Activated T-cell treated with anti-CD3 and anti-CD28 coated beads for 4 hours (primary cell): Measurements from ENCODE around the gene NFATC1.
"Not testable (repeated sequence)": the region's sequence is repeated elsewhere in the genome, so short reads cannot be mapped to it uniquely, and the experiment has no call there.

ENCODE experiments used
- DNase-seq: peaks from one replicate; pipeline ENCODE4 v3.0.0-alpha.2; 2020

NFATC1 gene

DNA sequence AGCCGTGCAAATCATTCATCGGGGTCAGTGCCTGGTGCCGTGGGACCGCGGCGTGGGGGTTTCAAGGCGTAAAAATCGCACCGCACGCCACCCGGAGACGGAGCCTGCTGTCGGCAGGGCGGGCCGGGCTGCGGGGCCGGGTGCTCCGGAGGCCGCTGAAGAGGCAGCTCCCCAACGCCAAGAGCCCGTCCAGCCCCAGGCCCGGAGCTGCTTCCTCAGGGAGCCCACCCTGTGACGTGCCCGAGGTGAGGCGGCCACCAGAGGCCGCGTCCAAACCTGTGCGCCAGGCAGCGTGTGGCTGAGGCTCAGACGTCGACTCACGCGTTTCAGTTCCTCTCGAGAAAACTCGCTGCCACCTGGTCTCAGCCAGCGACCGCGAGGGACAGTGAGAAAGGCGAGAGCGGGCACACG is 98.1 kb downstream of the NFATC1 start:
- DNase-seq: no peak

DNA sequence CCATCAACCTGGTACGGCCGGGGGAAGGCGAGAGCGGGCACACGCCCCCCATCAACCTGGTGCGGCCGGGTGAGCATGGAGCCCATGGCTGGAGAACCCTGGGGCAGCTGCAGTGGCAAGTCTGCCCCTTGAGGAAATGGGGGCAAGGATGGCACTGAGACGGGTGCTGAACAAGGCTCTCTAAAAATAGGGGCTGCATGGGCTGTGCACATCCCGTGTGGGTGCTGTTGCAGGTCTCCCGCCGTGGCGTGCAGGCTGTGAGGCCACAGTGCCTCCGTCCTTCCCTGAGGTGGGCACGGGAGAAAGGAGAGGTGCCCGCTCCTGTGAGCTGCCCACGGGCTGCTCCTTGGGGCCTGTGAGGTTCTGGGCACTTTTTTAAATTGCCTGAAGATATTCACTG is 99.2 kb downstream of the NFATC1 start:
- no peak for DNase-seq

DNA sequence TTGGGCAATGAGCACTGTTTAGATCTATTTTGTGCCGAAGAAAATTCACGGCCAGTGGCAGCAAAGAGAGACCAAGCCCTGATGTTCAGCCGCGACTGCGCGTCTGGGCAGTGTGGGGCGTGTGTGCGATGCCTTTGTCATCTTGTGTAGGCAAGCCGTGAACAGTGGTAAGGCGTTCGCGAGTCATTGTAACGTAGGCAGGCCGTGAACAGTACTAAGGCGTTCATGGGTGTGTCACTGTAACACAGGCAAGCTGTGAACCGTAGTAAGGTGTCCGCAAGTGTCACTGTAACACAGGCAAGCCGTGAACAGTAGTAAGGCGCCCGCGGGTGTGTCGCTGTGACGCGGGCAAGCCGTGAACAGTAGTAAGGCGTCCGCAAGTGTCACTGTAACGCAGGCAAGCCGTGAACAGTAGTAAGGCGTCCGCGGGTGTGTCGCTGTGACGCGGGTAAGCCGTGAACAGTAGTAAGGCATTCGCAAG is 99.9 kb downstream of the NFATC1 start:
- DNase-seq: no peak

DNA sequence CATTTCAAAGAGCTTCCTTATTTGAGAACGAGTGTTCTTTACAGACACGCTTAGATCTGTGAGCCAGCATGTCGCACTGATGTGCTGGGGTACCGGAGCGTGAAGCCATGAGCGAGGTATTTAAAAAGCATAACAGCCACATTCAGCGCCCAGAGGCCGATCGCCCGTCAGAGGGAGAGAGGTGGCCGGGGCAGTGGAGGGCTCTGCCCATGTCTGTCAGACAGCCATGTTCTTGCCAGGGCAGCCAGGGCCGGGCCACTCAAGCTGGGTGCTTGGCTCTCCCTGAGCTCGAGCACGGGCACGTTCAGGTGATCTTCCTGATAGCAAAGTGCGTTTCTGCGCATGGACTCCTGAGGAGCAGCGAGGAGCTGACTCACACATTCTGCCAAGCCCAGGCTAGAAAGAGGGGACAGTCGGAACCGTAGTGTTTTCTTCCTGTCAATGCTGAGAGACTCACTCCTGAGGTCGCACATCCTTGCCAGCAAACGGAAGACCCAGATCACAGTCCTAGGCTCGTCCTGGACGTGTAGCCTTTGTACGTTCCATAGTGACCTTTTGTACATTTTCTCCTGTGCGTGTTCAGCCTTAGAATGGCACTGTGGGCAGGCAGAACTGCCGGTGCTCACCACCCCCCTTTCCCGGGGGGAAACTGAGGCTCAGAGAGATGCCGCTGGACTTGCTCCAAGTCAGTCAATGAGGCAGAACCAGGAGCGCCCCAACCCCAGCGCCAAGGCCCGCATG is 100.7 kb downstream of the NFATC1 start:
- no peak for DNase-seq

DNA sequence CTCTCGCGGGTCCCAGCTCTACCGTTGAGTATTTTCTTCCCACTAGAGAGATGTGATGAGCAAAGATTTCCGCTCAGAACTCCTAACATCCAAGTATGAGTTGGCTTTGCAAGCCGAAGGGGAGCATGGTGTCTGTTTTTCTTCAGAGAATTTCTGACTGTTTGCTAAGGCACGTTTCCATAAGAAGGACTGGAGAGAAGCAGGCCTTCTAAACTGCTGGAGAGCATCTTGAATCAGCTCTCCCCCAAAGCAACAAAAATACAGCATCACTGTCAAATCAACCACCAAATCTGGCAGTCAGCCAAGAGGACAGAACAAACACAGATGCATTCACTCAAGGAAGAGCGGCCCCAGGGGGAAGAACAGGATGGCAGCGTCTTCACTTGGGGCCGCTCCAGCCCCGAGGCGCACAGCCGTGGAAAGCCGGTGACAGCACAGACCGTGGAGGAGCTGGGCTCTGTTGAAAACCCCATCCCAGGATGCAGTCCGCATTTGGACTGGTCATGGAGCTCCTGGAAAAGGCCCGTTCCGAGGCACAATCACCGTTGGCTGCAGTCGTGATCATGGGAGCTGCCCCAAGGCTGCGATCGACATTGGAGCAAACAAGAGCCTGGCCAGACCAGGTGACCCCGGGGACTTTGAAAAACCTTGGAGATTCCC is 101.4 kb downstream of the NFATC1 start:
- DNase-seq: no peak

DNA sequence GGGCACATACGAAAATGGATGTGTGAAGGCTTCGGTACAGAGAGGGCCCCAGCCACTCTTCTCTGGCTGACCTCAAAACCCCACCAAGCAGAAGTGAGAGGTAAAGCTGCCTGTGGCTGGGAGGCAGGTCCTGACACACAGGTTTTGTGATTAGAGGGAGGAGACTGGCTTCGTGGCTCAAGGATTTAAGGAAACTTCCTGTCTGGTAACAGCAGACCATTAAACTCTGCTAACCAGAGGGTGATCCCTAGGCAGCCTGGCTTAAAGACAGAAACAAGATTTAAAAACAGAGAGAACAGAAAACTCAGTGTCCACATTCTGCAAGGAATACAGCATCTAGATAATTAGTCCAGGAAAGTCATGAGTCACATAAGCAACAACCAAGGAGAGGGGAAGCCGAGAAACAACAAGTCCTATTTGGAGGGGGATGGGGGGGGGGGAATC is 101.9 kb downstream of the NFATC1 start:
- no peak for DNase-seq

DNA sequence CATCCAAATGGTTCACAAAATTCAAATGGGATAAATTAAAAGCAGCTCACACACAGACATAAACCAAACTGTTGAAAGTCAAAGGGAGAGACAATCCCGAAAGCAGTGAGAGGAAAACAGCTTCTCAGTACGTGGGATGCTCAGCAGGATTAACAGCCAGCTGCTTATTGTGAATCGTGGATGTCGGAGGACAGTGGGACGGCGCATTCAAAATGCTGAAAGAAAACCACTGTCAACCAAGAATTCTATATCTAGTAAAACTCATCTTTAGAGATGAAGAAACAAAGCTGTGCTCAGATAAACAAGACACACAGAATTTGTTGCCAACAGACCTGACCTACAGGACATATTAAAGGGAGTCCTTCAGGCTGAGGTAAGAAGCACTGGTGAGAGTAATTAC is 102.9 kb downstream of the NFATC1 start:
- DNase-seq: no peak

DNA sequence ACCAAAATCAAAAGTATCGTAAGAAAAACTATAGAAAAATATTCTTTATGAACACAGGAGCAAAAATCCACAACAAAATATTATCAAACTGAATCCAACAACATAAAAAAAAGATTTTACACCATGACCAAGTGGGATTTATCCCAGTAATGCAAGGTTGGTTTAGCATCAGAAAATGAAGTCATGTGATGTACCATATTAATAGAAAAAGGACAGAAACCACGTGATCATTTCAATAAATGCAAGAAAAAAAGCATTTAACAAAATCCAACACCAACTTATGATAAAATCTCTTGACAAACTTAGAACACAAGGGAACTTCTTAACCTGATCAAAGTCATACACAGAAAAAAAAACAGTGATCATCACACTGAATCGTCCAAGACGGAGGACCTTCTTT is 105.3 kb downstream of the NFATC1 start:
- no peak for DNase-seq

DNA sequence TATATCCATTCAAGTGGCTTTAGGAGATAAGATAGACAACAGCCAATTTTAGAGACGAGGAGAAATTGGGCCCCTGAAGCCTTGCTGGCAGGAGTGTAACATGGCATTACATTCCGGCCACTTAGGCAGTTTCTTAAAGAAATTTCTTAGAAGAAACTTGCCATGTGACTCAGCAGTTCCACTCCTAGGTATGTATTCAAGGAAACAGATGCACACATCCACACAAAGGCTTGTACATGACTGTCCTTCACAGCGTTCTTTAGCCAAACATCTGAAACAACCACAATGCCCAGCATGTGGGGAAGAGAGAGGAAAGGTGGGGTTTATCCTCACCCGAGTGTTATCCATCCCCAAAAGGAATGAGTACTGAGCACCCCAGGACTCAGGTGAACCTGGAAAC is 107.1 kb downstream of the NFATC1 start:
- no peak for DNase-seq

DNA sequence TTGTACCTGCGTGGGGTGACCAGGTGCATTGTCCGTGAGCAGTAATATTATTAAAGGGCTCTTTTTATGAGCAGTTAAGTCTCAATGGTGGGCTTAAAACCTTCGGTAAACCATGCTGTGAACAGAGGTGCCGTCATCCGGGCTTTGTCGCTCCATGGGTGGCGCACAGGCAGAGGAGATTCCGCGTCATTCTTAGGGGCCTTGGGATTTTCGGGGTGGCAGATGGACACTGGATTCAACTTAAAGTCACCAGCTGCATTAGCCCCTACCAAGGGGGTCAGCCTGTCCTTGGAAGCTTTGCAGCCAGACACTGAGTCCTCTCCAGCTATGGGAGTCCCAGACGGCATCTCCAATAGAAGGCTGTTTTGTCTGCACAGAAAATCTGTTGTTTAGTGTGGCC is 107.7 kb downstream of the NFATC1 start:
- no peak for DNase-seq

DNA sequence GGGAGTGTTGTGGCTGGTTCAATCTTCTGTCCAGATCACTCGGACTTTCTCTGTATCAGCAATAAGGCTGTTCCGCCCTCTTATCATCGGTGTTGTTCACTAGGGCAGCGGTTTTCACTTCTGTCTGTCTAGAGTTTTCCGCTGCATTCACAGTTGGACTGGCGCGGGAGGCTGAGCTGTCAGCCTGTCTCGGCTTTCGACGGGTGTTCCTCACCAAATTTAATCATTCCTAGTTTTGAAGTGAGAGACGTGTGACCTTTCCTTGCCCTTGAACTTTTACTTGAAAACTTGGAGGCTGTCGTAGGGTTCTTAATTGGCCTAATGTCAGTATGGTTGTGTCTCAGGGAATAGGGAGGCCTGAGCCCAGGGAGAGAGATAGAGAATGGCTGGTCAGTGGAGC is 108.3 kb downstream of the NFATC1 start:
- no peak for DNase-seq

DNA sequence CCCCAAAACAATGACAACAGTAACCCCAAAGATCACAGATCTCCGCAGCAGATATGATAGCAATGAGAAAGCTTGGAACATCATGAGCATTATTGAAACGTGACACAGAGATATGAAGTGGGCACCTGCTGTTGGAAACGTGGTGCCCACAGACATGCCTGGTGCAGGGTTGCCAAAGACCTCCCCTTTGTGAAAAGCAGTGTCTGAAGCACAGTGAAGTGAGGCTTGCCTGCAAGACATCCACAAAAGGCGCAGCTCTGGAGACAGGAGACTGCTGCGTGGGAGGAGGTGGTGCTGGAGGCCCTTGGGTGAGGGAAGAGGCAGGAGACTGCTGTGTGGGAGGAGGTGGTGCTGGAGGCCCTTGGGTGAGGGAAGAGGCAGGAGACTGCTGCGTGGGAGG is 108.8 kb downstream of the NFATC1 start:
- not testable (repeated sequence) for DNase-seq

DNA sequence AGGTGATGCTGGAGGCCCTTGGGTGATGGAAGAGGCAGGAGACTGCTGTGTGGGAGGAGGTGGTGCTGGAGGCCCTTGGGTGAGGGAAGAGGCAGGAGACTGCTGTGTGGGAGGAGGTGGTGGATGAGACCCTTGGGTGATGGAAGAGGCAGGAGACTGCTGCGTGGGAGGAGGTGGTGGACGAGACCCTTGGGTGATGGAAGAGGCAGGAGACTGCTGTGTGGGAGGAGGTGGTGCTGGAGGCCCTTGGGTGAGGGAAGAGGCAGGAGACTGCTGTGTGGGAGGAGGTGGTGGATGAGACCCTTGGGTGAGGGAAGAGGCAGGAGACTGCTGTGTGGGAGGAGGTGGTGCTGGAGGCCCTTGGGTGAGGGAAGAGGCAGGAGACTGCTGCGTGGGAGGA is 109.7 kb downstream of the NFATC1 start:
- not testable (repeated sequence) for DNase-seq

DNA sequence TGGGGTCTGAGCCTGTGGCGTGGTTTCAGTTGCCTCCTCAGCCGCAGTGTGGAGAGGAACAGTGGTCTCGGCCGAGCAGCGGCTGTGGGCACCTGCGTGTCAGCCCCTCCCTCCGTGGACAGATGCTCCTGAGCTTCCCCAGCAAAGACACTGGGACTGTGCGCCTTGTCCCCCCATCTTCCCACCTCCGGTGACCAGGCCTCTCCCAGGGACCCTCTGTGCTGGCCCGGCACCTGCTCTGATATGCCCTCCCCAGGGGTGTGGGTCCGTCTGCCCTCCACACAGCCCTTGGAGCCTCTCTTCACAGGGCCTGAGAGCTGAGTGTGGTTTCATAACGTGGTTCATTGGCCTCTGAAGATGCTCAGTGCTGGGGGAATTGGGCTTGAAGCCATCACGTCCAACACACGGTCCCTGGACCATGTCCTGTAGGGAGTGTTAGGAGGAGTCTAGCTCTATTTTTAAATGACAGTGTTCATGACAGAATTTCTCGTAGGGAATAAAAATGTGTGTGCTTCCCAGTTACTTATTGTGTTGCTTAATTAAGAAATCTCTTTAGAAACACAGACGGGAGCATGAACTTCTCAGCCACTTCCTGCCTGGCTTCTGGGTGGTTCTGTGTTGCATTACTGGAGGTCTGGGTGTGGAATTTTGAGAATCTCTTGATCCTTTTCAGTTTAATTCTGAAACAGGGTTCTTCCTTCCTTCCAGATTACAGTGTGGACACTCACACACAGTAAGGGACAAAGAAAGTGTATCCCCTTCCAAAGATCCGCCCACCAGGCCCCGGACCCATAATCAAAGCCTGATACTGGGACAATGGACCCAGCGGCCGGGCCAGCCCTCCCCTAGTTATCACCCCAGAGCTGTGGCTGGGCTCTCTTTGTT is 110.7 kb downstream of the NFATC1 start:
- no peak for DNase-seq

DNA sequence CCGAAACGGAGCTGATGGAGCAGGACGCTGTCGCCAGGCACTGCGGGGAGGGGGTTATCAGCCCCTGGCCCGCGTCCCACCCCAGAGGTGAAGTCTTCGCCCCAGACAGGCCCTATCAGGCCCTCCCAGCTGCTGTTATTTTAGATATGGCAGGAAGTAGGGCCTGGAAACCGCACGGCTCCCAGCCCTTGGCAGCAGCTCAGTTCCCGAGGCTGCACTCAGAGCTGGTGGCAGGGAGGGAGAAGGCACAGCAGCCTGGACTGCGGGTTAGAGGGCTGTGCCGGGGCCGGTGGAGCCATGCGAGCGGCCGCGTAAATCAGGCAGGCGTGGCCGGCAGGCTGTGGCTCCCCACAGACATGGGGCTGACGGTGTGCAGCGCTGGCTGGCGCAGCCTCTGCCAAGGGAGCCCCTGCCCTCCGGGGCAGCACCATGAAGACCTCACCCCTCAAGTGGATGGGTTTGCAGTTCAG is 111.4 kb downstream of the NFATC1 start:
- DNase-seq: no peak

DNA sequence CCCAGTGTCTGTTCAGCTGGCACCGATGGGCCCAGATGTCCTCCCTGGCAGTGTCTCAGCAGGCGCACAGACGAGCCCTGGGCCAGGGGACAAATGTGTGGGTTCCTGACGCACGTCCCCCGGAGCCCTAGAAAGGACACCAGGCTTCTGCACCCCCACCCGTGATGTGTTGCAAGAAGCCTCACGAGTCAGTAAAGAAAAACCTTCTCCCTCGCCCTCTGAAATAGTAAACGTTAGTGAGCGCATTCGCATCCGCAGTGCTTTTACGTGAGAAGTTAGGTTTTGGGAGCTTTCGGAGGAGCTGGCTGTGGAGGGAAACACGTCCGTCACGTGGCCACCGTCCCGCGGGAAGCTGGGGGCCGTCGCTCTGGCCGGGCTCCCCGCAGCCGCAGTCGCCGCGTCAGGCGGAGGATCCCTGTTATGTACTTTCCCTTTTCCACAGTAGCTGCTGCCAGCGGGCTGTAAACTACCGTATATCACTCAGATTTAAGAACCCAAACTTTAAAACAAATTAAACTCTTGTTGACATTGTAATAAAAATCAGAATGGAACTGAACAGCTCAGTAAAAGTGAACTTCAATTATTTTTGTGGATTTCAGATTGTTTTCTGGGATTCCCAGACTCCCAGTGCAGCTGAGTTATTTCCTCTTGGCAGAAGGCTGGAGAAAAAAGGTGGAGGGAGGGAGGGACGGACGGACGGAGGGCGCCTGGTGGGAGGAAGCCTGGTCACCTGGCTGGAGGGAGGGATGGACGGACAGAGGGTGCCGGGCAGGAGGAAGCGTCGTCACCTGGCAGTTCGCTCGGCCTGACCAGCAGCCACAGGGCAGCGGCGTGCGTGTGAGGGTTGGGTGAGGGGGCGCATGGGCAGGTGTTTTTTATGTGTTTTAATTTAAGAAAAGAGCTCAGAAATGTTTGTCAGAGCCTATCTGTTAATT is 112.1 kb downstream of the NFATC1 start:
- DNase-seq: no peak

DNA sequence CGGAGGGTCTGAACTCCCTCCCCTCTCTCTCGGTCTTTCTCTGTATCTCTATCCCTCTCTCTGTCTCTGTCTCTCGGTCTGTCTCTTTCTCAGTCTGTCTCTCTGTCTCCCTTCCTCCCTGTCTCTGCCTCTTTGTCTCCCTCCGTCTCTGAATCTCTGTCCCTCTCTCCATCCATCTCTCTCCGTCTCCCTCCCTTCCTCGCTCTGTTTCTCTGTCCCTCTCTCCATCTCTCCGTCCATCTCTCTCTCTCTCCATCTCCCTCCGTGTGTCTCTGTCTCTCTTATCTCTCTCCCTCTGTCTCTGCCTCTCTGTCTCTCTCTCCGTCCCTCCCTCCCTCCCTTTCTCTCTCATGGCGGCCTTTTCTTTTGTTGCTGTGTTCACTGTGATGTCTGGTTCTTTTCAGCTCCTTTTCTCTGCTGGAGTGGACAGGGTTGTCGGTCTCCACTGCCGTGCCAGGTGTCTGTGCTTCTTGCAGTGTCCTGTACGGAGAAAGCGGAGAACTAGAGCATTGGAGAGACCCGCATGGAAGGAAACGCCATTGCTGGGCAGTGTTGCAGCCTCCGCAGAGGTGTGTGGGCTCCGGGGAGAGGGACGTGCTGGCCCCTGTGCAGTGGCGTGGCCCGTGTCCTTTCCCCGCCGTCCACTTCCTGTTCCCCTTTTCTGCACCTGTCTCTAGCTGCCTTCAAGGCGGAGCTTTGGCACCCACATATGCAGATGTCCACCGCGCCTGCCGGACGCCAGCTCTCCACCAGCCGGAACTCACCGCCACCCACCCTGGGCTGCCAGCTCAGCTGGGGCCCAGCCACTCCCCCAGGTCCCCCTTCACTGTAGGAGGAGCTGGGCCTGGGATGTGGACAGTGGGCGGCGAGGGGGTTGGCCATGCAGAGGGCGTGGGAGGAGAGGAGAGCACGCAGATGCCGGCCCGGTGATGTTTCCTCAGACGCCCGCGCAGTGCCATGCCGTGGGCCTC is 113.1 kb downstream of the NFATC1 start:
- no peak for DNase-seq

DNA sequence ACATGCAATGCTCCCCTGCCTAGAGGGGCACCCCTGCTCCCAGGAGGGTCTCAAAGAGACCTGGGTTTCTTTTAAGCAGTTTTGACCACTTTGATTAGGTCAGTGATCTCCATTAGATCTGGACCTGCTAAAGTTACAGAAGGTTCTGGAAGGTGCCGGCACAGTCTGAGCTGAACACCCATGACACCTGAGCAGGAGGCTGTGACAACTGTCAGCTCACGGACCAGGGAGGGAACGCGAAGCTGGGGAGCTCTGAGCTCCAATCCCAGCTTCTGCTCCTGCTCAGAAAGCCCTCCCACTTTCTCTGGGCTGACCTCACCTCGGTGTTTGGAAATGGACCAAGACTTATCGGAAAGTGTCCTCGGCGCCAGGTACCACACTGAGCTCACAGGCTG is 113.8 kb downstream of the NFATC1 start:
- no peak for DNase-seq

DNA sequence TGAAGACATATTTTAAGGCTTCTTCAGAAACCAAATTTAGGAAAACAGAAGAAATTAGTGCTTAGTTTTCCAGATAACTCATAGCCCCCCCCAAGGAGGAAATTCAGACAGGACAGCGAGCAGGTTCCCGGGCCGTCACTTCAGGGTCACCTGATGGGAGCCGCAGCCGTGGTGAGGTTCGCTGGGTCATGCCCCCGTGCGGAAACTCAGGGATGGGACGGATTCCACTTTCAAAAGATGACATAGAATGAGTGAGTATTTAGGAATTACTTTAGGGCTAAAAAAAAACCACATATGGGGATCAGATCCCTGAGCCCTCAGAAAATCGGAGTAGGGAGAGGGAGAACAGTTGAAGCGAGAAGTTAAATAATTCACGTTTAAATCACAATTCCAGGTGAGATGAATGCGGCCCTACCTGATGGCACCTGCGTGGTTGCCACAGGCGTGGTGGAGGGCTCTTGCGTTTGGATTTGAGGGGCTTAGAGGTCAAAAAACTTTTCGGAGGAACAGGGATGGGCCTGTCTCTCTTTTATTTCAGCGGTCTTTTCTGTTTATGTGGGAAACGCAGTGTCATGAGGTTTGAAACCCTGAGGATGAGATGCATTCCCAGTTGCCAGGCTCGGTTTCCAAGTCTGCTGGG is 114.4 kb downstream of the NFATC1 start:
- DNase-seq: no peak

DNA sequence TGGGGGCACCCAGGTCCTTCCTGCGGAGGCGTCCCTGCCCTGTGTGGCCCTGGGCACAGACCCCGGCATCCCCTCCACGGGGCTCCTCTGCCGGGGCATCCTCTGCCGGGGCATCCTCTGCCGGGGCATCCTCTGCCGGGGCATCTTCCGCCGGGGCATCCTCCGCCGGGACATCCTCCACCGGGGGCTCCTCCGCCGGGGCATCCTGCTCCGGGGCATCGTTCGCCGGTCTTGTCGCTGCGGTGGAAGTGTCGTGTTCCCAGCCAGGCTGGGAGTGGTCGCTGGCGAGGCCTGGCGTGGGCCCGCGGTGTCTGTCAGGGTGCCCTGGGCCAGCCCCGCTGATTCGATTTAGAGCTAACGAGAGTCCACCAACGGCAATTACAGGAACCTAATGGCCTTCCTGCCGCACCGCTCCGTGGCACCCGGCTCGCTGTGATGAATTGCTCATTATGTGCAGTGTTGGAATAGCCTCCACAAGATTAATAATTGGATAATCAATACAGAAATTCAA is 115.1 kb downstream of the NFATC1 start:
- no peak for DNase-seq
